CD4-positive, alpha-beta T cell (primary cell): ENCODE data around the gene ATP13A3. TPM values are rescaled to one million over a fixed set of nuclear protein-coding genes. Genes with fewer than 3 reads are reported as not detected.
"Not testable (repeated sequence)": the region's sequence is repeated elsewhere in the genome, so short reads cannot be mapped to it uniquely, and the experiment has no call there.

Experiments used
- ATAC-seq: fragments of 200-7000 bp; cut with Tn5 transposase; one replicate; pipeline ENCODE4 v1.10.0; 2022; ENCODE audit warnings: mild to moderate bottlenecking; ENCODE audit not compliant: poor library complexity
- CTCF ChIA-PET: fragments of 350-600 bp; sonication (Branson Sonifier 250); formaldehyde crosslinking; loops from one replicate; lab custom pipeline; 2021; ENCODE audit warnings: antibody characterized with exemption, inconsistent platforms; lab: Charles Lee
- POLR2A ChIA-PET: fragments of 350-600 bp; sonication (Branson Sonifier 250); formaldehyde crosslinking; loops from one replicate; lab custom pipeline; 2021; ENCODE audit warnings: antibody characterized with exemption, inconsistent platforms; lab: Charles Lee
- DNase-seq, 14 experiments: peaks; one replicate each; pipeline ENCODE4 v3.0.0-alpha.2; 2013 to 2020; ENCODE audit warnings: mixed read lengths in 2 of 14
- H3K27ac ChIP-seq, 2 donors: one replicate each; pipeline versions ENCODE4 v1.5.1 to v1.7.0; 2013; ENCODE audit warnings: low read length in 2 of 2, low read depth in 1 of 2, mild to moderate bottlenecking in 1 of 2
- H3K27me3 ChIP-seq, 2 experiments: 1 replicate in 1 of 2; 2 replicates in 1 of 2; pipeline versions ENCODE4 v1.6.1 to v1.7.0; 2013; ENCODE audit warnings: low read length in 2 of 2, control low read depth in 1 of 2, mild to moderate bottlenecking in 1 of 2, moderate library complexity in 1 of 2; ENCODE audit not compliant: insufficient read depth in 2 of 2, control insufficient read depth in 1 of 2
- H3K36me3 ChIP-seq: one replicate; pipeline ENCODE4 v1.6.1; 2013; ENCODE audit warnings: low read length, control low read depth; ENCODE audit not compliant: insufficient read depth
- H3K4me1 ChIP-seq: one replicate; pipeline ENCODE4 v1.6.1; 2013; ENCODE audit warnings: low read length, control low read depth; ENCODE audit not compliant: insufficient read depth
- H3K4me3 ChIP-seq: one replicate; pipeline ENCODE4 v1.5.1; 2013; ENCODE audit warnings: mild to moderate bottlenecking, low read length, moderate library complexity
- H3K9me3 ChIP-seq, 2 experiments: 1 replicate in 1 of 2; 2 replicates in 1 of 2; pipeline versions ENCODE4 v1.6.1 to v1.7.0; 2013; ENCODE audit warnings: low read length in 2 of 2, mild to moderate bottlenecking in 2 of 2, control low read depth in 1 of 2, moderate library complexity in 1 of 2; ENCODE audit not compliant: control insufficient read depth in 1 of 2, insufficient read depth in 1 of 2
- H3K27ac Mint-ChIP-seq: one replicate; pipeline ENCODE4 v1.8.0; 2020; ENCODE audit warnings: mixed read lengths
- H3K27me3 Mint-ChIP-seq: one replicate; pipeline ENCODE4 v1.8.0; 2021; ENCODE audit warnings: mixed read lengths
- H3K36me3 Mint-ChIP-seq: one replicate; pipeline ENCODE4 v1.8.0; 2021; ENCODE audit warnings: low read depth, mixed read lengths
- H3K4me1 Mint-ChIP-seq: one replicate; pipeline ENCODE4 v1.8.0; 2021; ENCODE audit warnings: low read depth, mixed read lengths
- H3K4me3 Mint-ChIP-seq: one replicate; pipeline ENCODE4 v1.8.0; 2020; ENCODE audit warnings: mild to moderate bottlenecking, mixed read lengths
- H3K9me3 Mint-ChIP-seq: one replicate; pipeline ENCODE4 v1.8.0; 2020; ENCODE audit warnings: mixed read lengths
- intact Hi-C, 2 experiments: fragments of 100-400 bp; cut with DNase I in 1 of 2; cut with micrococcal nuclease in 1 of 2; formaldehyde crosslinking; loops; one replicate each; pipeline versions ENCODE4 v1.15.1 to v1.9.0; 2023 to 2025; cut with DNase I, micrococcal nuclease
- total RNA-seq, 174 experiments: library from RNA in 2 of 174; stranded (reverse) in 2 of 174; gene quantifications; one replicate each; pipeline ENCODE4 v1.2.3 and lab custom pipeline; 2021 to 2026
- TF ChIP-seq, protein P1 (sequence below): fragments of 200-600 bp; IDR thresholded peaks from one replicate; pipeline ENCODE4 v1.8.0; 2022; ENCODE audit warnings: antibody characterized with exemption, mild to moderate bottlenecking

ATP13A3 gene
- total RNA-seq, 2 experiments from 2014 or later, result 46.5 to 52.7 TPM

DNA sequence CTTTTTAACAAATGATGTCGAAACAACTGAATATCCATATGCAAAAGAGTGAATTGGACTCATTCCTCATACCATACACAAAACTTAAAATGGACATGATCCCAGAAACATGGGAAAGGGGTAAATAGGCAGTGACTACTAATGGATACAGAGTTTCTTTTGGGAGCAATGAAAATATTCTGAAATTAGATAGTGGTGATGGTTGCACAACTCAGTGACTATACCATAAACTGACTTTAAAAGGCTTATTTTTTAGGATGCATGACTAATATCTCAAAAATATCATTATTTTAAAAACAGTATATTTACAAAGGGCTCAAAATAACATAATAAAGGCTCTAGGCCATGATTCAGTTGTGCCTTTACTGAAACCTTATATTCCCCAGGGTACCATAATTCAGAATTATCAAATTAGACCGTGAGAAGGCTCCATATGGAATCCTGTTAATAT lies 16.3 kb upstream of the ATP13A3 start:
- Mint-ChIP-seq H3K4me1 (no peaks in the 10 kb centered on the region), H3K27ac (no peak overlapping the region)
- intact Hi-C loops, result no loop called here

DNA sequence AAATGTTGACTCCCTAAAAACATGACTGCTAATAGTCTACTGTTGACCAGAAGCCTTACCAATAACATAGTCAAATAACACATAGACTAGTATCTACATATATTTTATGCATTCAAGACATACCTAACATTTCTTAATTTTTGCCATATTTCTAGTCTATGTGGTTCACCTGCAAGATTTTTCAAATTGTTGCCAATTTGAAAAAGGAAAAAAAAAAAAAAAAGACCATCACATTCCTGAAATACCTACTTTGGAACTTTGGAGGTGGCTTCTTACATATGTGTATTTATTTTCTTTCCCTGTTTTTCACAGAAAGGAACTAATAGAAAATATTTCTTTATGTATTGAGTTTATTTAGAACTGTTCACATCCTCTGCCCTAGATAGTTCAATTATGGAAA lies 13.4 kb upstream of the ATP13A3 start:
- Histone ChIP-seq H3K27ac (no peak overlapping the region), H3K4me1 (peaks cover 9% of the 10 kb centered on the region), H3K9me3 (no peaks in the 10 kb centered on the region), H3K27me3 (no peaks in the 10 kb centered on the region), H3K36me3 (no peaks in the 10 kb centered on the region), H3K4me3 (no peak overlapping the region)
- CTCF ChIA-PET, result no interaction called here
- no peak overlapping the region for H3K4me3 Mint-ChIP-seq
- POLR2A ChIA-PET, result interaction anchor here (0.9 kb wide), 1 partner anchor 28 kb away, joined by 3 read pairs; no protein-coding TSS in a partner anchor
- ATAC-seq (no peak), DNase-seq (no peak)
- intact Hi-C loops, result no loop called here
- no peak overlapping the region for H3K27ac Mint-ChIP-seq
- H3K4me1 Mint-ChIP-seq, result peaks cover 12% of the 10 kb centered on the region
- no peaks in the 10 kb centered on the region for H3K27me3 Mint-ChIP-seq
- TF ChIP-seq, protein P1, sequence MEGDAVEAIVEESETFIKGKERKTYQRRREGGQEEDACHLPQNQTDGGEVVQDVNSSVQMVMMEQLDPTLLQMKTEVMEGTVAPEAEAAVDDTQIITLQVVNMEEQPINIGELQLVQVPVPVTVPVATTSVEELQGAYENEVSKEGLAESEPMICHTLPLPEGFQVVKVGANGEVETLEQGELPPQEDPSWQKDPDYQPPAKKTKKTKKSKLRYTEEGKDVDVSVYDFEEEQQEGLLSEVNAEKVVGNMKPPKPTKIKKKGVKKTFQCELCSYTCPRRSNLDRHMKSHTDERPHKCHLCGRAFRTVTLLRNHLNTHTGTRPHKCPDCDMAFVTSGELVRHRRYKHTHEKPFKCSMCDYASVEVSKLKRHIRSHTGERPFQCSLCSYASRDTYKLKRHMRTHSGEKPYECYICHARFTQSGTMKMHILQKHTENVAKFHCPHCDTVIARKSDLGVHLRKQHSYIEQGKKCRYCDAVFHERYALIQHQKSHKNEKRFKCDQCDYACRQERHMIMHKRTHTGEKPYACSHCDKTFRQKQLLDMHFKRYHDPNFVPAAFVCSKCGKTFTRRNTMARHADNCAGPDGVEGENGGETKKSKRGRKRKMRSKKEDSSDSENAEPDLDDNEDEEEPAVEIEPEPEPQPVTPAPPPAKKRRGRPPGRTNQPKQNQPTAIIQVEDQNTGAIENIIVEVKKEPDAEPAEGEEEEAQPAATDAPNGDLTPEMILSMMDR, result no peak
- H3K36me3 Mint-ChIP-seq, result peaks cover 9% of the 10 kb centered on the region
- H3K9me3 Mint-ChIP-seq, result no peaks in the 10 kb centered on the region

More for the DNA sequence above, 16.3 kb upstream of the ATP13A3 start:
- Mint-ChIP-seq H3K4me3 (no peak overlapping the region), H3K36me3 (peaks cover 9% of the 10 kb centered on the region), H3K27me3 (no peaks in the 10 kb centered on the region), H3K9me3 (no peaks in the 10 kb centered on the region)
- Histone ChIP-seq H3K27me3 (no peaks in the 10 kb centered on the region), H3K27ac (no peak overlapping the region), H3K36me3 (no peaks in the 10 kb centered on the region), H3K4me1 (no peaks in the 10 kb centered on the region), H3K9me3 (no peaks in the 10 kb centered on the region), H3K4me3 (no peak overlapping the region)
- ATAC-seq, result no peak
- TF ChIP-seq, protein P1, result no peak
- DNase-seq, result no peak
- CTCF ChIA-PET, result no interaction called here
- POLR2A ChIA-PET, result no interaction called here

DNA sequence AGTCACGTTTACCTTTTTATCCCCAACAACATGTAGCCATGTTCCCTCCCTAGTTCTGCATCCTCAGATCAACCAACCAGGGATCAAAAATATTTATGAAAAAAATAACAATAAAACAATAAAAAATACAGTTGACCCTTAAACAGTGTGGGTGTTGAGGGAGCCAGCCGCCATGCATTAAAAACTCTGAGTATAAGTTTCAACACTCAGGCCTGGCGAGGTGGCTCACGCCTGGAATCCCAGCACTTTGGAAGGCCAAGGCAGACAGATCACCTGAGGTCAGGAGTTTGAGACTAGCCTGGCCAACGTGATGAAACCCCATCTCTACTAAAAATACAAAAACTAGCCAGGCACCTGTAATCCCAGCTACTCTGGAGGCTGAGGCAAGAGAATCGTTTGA lies 12.7 kb upstream of the ATP13A3 start:
- H3K9me3 Mint-ChIP-seq, H3K4me3 ChIP-seq, H3K27ac Mint-ChIP-seq, H3K4me3 Mint-ChIP-seq, H3K27me3 ChIP-seq, H3K4me1 ChIP-seq, DNase-seq, H3K27me3 Mint-ChIP-seq, H3K27ac ChIP-seq, ATAC-seq, H3K36me3 Mint-ChIP-seq, H3K36me3 ChIP-seq, intact Hi-C loops, H3K9me3 ChIP-seq, POLR2A ChIA-PET: not testable (repeated sequence)
- CTCF ChIA-PET, result interaction anchor here (2.2 kb wide), 1 partner anchor 27 kb away, joined by 5 read pairs; no protein-coding TSS in a partner anchor
- peaks cover 12% of the 10 kb centered on the region for H3K4me1 Mint-ChIP-seq
